ENCODE data around the gene FBXO17.
"Not testable (repeated sequence)": the region's sequence is repeated elsewhere in the genome, so short reads cannot be mapped to it uniquely, and the experiment has no call there.

Gene FBXO17

GRCh38 chr19:38945562-38946228, 29.8 kb downstream of the FBXO17 start:
- DNase-seq (ENCODE audit: extremely low read depth in 1 of 2, low read depth in 1 of 2): no peak

- DNase-seq (ENCODE audit: extremely low read depth in 1 of 2, low read depth in 1 of 2): no peak
Observed at GRCh38 chr19:38944981-38945506, 30.5 kb downstream of the FBXO17 start.

- no peak for DNase-seq (ENCODE audit: extremely low read depth in 1 of 2, low read depth in 1 of 2)
Observed at GRCh38 chr19:38942471-38943181, 32.9 kb downstream of the FBXO17 start.

- DNase-seq (ENCODE audit: extremely low read depth in 1 of 2, low read depth in 1 of 2): no peak
Observed at GRCh38 chr19:38941979-38942378, 33.6 kb downstream of the FBXO17 start.

GRCh38 chr19:38941466-38941865, 34.1 kb downstream of the FBXO17 start:
- not testable (repeated sequence) for DNase-seq (ENCODE audit: extremely low read depth in 1 of 2, low read depth in 1 of 2)

- DNase-seq (ENCODE audit: extremely low read depth in 1 of 2, low read depth in 1 of 2): no peak
Observed at GRCh38 chr19:38939957-38940356, 35.6 kb downstream of the FBXO17 start.

- no peak for DNase-seq (ENCODE audit: extremely low read depth in 1 of 2, low read depth in 1 of 2)
Observed at GRCh38 chr19:38933544-38933943, 42.0 kb downstream of the FBXO17 start.

GRCh38 chr19:38932425-38933179, 42.9 kb downstream of the FBXO17 start:
- no peak for DNase-seq (ENCODE audit: extremely low read depth in 1 of 2, low read depth in 1 of 2)

GRCh38 chr19:38931521-38931793, 44.1 kb downstream of the FBXO17 start:
- no peak for DNase-seq (ENCODE audit: extremely low read depth in 1 of 2, low read depth in 1 of 2)

- DNase-seq (ENCODE audit: extremely low read depth in 1 of 2, low read depth in 1 of 2): peak; percentile 93 to 98
Observed at GRCh38 chr19:38930776-38931520, 44.6 kb downstream of the FBXO17 start, which contains the start of gene MRPS12. MRPS12 (plus strand) TSS chr19:38930944; CDS start chr19:38931295, 351 bp downstream.

- DNase-seq (ENCODE audit: extremely low read depth in 1 of 2, low read depth in 1 of 2): peak; percentile 83 to 85
Observed at GRCh38 chr19:38929929-38930775, 45.4 kb downstream of the FBXO17 start, which contains the start of gene SARS2. SARS2 (minus strand) TSS chr19:38930763; CDS start chr19:38930736, 27 bp downstream.

- no peak for DNase-seq (ENCODE audit: extremely low read depth in 1 of 2, low read depth in 1 of 2)
Observed at GRCh38 chr19:38928391-38929001, 47.0 kb downstream of the FBXO17 start.

GRCh38 chr19:38924388-38924787, 51.2 kb downstream of the FBXO17 start:
- no peak for DNase-seq (ENCODE audit: extremely low read depth in 1 of 2, low read depth in 1 of 2)

- DNase-seq (ENCODE audit: extremely low read depth in 1 of 2, low read depth in 1 of 2): no peak
Observed at GRCh38 chr19:38922482-38922881, 53.1 kb downstream of the FBXO17 start.

GRCh38 chr19:38921420-38922274, 53.9 kb downstream of the FBXO17 start:
- DNase-seq (ENCODE audit: extremely low read depth in 1 of 2, low read depth in 1 of 2): no peak

- no peak for DNase-seq (ENCODE audit: extremely low read depth in 1 of 2, low read depth in 1 of 2)
Observed at GRCh38 chr19:38920602-38921419, 54.7 kb downstream of the FBXO17 start.

GRCh38 chr19:38919837-38920601, 55.5 kb downstream of the FBXO17 start:
- DNase-seq (ENCODE audit: extremely low read depth in 1 of 2, low read depth in 1 of 2): no peak

Measured in activated CD8-positive, alpha-beta memory T cell treated with anti-CD3 and anti-CD28 coated beads for 1 hour (primary cell).